Left lung (tissue), 10 donors: ENCODE results near the gene GAREM1. TPM values are rescaled to one million over a fixed set of nuclear protein-coding genes. Genes with fewer than 3 reads are reported as not detected.

Experiments
- ATAC-seq: fragments of 200-7000 bp; cut with Tn5 transposase; one replicate; pipeline ENCODE4 v1.9.1; 2020; ENCODE audit warnings: moderate library complexity
- DNase-seq, 4 donors: peaks; one replicate each; pipeline ENCODE4 v3.0.0-alpha.2; 2013 to 2020
- H3K27ac ChIP-seq, 2 donors: fragments of 200-600 bp; sonication (generic) in 1 of 2; one replicate each; pipeline versions ENCODE4 v1.5.0 to v1.8.0; 2020 to 2021
- H3K27me3 ChIP-seq, 2 donors: fragments of 200-600 bp; sonication (generic) in 1 of 2; one replicate each; pipeline versions ENCODE4 v1.5.0 to v1.8.0; 2020 to 2021
- H3K36me3 ChIP-seq, 2 donors: fragments of 200-600 bp; sonication (generic) in 1 of 2; one replicate each; pipeline versions ENCODE4 v1.5.0 to v1.8.0; 2020 to 2021
- H3K4me1 ChIP-seq, 2 donors: fragments of 200-600 bp; one replicate each; pipeline ENCODE4 v1.8.0; 2021
- H3K4me3 ChIP-seq, 2 donors: fragments of 200-600 bp; sonication (generic) in 1 of 2; one replicate each; pipeline versions ENCODE4 v1.5.0 to v1.8.0; 2020 to 2021; ENCODE audit warnings: mild to moderate bottlenecking in 1 of 2
- H3K9me3 ChIP-seq, 2 donors: fragments of 200-600 bp; sonication (generic) in 1 of 2; one replicate each; pipeline versions ENCODE4 v1.5.0 to v1.8.0; 2020 to 2021
- CTCF ChIP-seq, 2 donors: fragments of 200-600 bp; sonication (generic) in 1 of 2; IDR thresholded peaks; one replicate each; pipeline versions ENCODE4 v1.5.0 to v1.8.0; 2021; ENCODE audit warnings: antibody characterized with exemption in 2 of 2
- intact Hi-C, 2 donors: fragments of 100-400 bp; cut with DNase I; formaldehyde crosslinking; loops; one replicate each; pipeline versions ENCODE4 v1.11.2 to v1.14.2; 2022
- polyA plus RNA-seq, 6 donors: library from polyadenylated mRNA; unstranded; fragments of 120-200 nt; gene quantifications; one replicate each; pipeline ENCODE4 v1.2.1, GENCODE V29; 2013; ENCODE audit not compliant: insufficient read length in 6 of 6
- total RNA-seq, 2 donors: library from RNA; stranded (reverse); fragmentation: NEBNext Ultra II Directional; extraction: Animal tissue kit (Norgen Biotek cat#: 25700); gene quantifications; one replicate each; pipeline ENCODE4 v1.2.1, GENCODE V29; 2021
- donor health status: DM: no; HTN: yes; CAD: no.
- donor health status: DM: no; HTN: no; CAD: no.

Gene GAREM1
- total and polyA plus RNA-seq, 8 donors = 10.3 to 20.2 (median 13.1) TPM

GRCh38 chr18:32262092-32262491 is 208.6 kb downstream of the GAREM1 start:
- ATAC-seq = no peak
- H3K4me3 ChIP-seq = no peak overlapping the region
- intact Hi-C loops = no loop called here
- H3K4me1 ChIP-seq = no peaks in the 10 kb centered on the region
- no peak overlapping the region for H3K27ac ChIP-seq
- DNase-seq = no peak
- no peaks in the 10 kb centered on the region for H3K27me3 ChIP-seq
- no peaks in the 10 kb centered on the region for H3K9me3 ChIP-seq
- H3K36me3 ChIP-seq = no peaks in the 10 kb centered on the region
- no peak for TF ChIP-seq CTCF (IDR thresholded peaks at IDR 0.05)

- intact Hi-C loops = no loop called here
- TF ChIP-seq CTCF (IDR thresholded peaks at IDR 0.05) = no peak
- H3K9me3 ChIP-seq = no peaks in the 10 kb centered on the region
- H3K27ac ChIP-seq = no peak overlapping the region
- no peak for DNase-seq
- no peaks in the 10 kb centered on the region for H3K36me3 ChIP-seq
- no peak for ATAC-seq
- H3K4me3 ChIP-seq = no peak overlapping the region
- H3K27me3 ChIP-seq = no peaks in the 10 kb centered on the region
- no peaks in the 10 kb centered on the region for H3K4me1 ChIP-seq
These were observed 209.7 kb downstream of the GAREM1 start for GRCh38 chr18:32261003-32261402.

- no peak overlapping the region for H3K4me3 ChIP-seq
These were observed 211.1 kb downstream of the GAREM1 start for GRCh38 chr18:32259553-32259952.

GRCh38 chr18:32258558-32259204 is 212.0 kb downstream of the GAREM1 start:
- Histone ChIP-seq H3K4me1 (no peaks in the 10 kb centered on the region), H3K9me3 (no peaks in the 10 kb centered on the region), H3K27me3 (no peaks in the 10 kb centered on the region), H3K4me3 (no peak overlapping the region), H3K36me3 (no peaks in the 10 kb centered on the region), H3K27ac (no peak overlapping the region)
- DNase-seq (no peak), ATAC-seq (no peak)
- intact Hi-C loops = no loop called here
- TF ChIP-seq CTCF (IDR thresholded peaks at IDR 0.05) = no peak

More at GRCh38 chr18:32259553-32259952, 211.1 kb downstream of the GAREM1 start:
- DNase-seq (no peak), ATAC-seq (no peak)
- H3K9me3 ChIP-seq = no peaks in the 10 kb centered on the region
- H3K36me3 ChIP-seq = no peaks in the 10 kb centered on the region
- intact Hi-C loops = no loop called here
- H3K27ac ChIP-seq = no peak overlapping the region
- no peaks in the 10 kb centered on the region for H3K4me1 ChIP-seq
- H3K27me3 ChIP-seq = no peaks in the 10 kb centered on the region
- TF ChIP-seq CTCF (IDR thresholded peaks at IDR 0.05) = no peak

- no peaks in the 10 kb centered on the region for H3K9me3 ChIP-seq
- intact Hi-C loops = no loop called here
- H3K4me1 ChIP-seq = no peaks in the 10 kb centered on the region
- no peaks in the 10 kb centered on the region for H3K36me3 ChIP-seq
- H3K27me3 ChIP-seq = no peaks in the 10 kb centered on the region
- DNase-seq = no peak
- TF ChIP-seq CTCF (IDR thresholded peaks at IDR 0.05) = no peak
- no peak overlapping the region for H3K4me3 ChIP-seq
- no peak overlapping the region for H3K27ac ChIP-seq
- ATAC-seq = no peak
These were observed 212.5 kb downstream of the GAREM1 start for GRCh38 chr18:32258148-32258547.
